Activated CD4-positive, CD25-positive, alpha-beta regulatory T cell treated with anti-CD3 and anti-CD28 coated beads, Interleukin-2, amount 50 U/mL, for 72 hours (primary cell): ENCODE measurements around the gene ACP5.
"Not testable (repeated sequence)": the region's sequence is repeated elsewhere in the genome, so short reads cannot be mapped to it uniquely, and the experiment has no call there.

ENCODE experiments used
- DNase-seq: peaks from one replicate; pipeline ENCODE4 v3.0.0; 2021

ACP5 gene

GRCh38 chr19:11577451-11578257 lies at the start of gene ACP5:
TSS of gene ACP5 (minus strand) at chr19:11577645. CDS start at chr19:11577317, 328 bp downstream.
- DNase-seq, result no peak

- DNase-seq, result no peak
Measured at GRCh38 chr19:11626252-11626651, 48.8 kb upstream of the ACP5 start.

GRCh38 chr19:11624069-11624463 lies 46.6 kb upstream of the ACP5 start:
- DNase-seq, result no peak

GRCh38 chr19:11622401-11622800 lies 45.0 kb upstream of the ACP5 start:
- not testable (repeated sequence) for DNase-seq

GRCh38 chr19:11620553-11620952 lies 43.1 kb upstream of the ACP5 start:
- DNase-seq, result no peak

GRCh38 chr19:11617180-11618062 lies 40.0 kb upstream of the ACP5 start:
- DNase-seq, result no peak

GRCh38 chr19:11612816-11613511 lies 35.5 kb upstream of the ACP5 start:
- no peak for DNase-seq

- no peak for DNase-seq
Measured at GRCh38 chr19:11611730-11612129, 34.3 kb upstream of the ACP5 start.

- DNase-seq, result no peak
Measured at GRCh38 chr19:11606484-11606883, 29.0 kb upstream of the ACP5 start.

- not testable (repeated sequence) for DNase-seq
Measured at GRCh38 chr19:11599704-11600103, 22.3 kb upstream of the ACP5 start.

- DNase-seq, result no peak
Measured at GRCh38 chr19:11598746-11599145, 21.3 kb upstream of the ACP5 start.

GRCh38 chr19:11598103-11598483 lies 20.6 kb upstream of the ACP5 start:
- DNase-seq, result no peak

GRCh38 chr19:11597202-11598102 lies 20.0 kb upstream of the ACP5 start, which contains the start of gene ZNF627:
TSS of gene ZNF627 (plus strand) at chr19:11597483. CDS start at chr19:11597628, 145 bp downstream.
- DNase-seq, result peak; percentile 96

GRCh38 chr19:11596156-11596555 lies 18.7 kb upstream of the ACP5 start:
- no peak for DNase-seq

GRCh38 chr19:11594084-11594483 lies 16.6 kb upstream of the ACP5 start:
- DNase-seq, result no peak

- no peak for DNase-seq
Measured at GRCh38 chr19:11587975-11588631, 10.7 kb upstream of the ACP5 start.

GRCh38 chr19:11587302-11587974 lies 10.0 kb upstream of the ACP5 start:
- DNase-seq, result peak; percentile 84

- no peak for DNase-seq
Measured at GRCh38 chr19:11586331-11586730, 8.9 kb upstream of the ACP5 start.

- DNase-seq, result peak; percentile 56
Measured at GRCh38 chr19:11581740-11582139, 4.3 kb upstream of the ACP5 start.

GRCh38 chr19:11580116-11580515 lies 2.7 kb upstream of the ACP5 start:
- DNase-seq, result no peak
